HEK293 (cell line): Measurements from ENCODE around the gene SCGB3A1.

ENCODE experiments used
- CTCF ChIA-PET: fragments of 350-600 bp; formaldehyde crosslinking; extraction: SDS; loops from one replicate; lab custom pipeline; 2021; ENCODE audit warnings: antibody characterized with exemption; lab: Yijun Ruan, JAX
- POLR2A ChIA-PET: fragments of 300-600 bp; formaldehyde crosslinking; extraction: SDS; loops from one replicate; lab custom pipeline; 2020; ENCODE audit warnings: antibody characterized with exemption, inconsistent platforms; lab: Yijun Ruan, JAX
- H3K27ac ChIP-seq: fragments of 200-500 bp; sonication (Bioruptor generic); 2 replicates; pipeline ENCODE4 v1.5.1; 2014; ENCODE audit warnings: low read depth, low read length, control low read depth, inconsistent platforms; ENCODE audit errors: extremely low read depth
- H3K36me3 ChIP-seq, 2 experiments: fragments of 200-500 bp in 1 of 2; sonication (Bioruptor generic) in 1 of 2; 1 replicate in 1 of 2; 2 replicates in 1 of 2; pipeline ENCODE4 v1.5.1; 2014 to 2017; ENCODE audit warnings: inconsistent platforms in 2 of 2, low read length in 2 of 2; ENCODE audit not compliant: control insufficient read depth in 2 of 2, insufficient read depth in 1 of 2
- H3K4me1 ChIP-seq: fragments of 200-500 bp; sonication (Bioruptor generic); 2 replicates; pipeline ENCODE4 v1.5.1; 2014; ENCODE audit warnings: mild to moderate bottlenecking, low read length, inconsistent platforms; ENCODE audit not compliant: control insufficient read depth, insufficient read depth
- H3K4me3 ChIP-seq: 2 replicates; pipeline ENCODE4 v1.5.1; 2011; ENCODE audit warnings: low read depth, mild to moderate bottlenecking, control low read depth, low read length, moderate library complexity
- H3K9me3 ChIP-seq: fragments of 200-500 bp; sonication (Bioruptor generic); 2 replicates; pipeline ENCODE4 v1.5.1; 2014; ENCODE audit warnings: low read depth, low read length, inconsistent platforms; ENCODE audit not compliant: control insufficient read depth, insufficient read depth
- GLIS1 ChIP-seq: fragments of 450-650 bp; formaldehyde crosslinking; IDR thresholded peaks from 2 replicates; pipeline ENCODE4 v1.5.1; 2016; ENCODE audit warnings: missing biosample characterization, missing genetic modification characterization
- GLIS2 ChIP-seq: fragments of 450-650 bp; formaldehyde crosslinking; IDR thresholded peaks from 2 replicates; pipeline ENCODE4 v1.5.1; 2016; ENCODE audit warnings: missing biosample characterization, missing genetic modification characterization
- KLF16 ChIP-seq: fragments of 450-650 bp; formaldehyde crosslinking; IDR thresholded peaks from 2 replicates; pipeline ENCODE4 v1.5.1; 2017; ENCODE audit warnings: missing biosample characterization, missing genetic modification characterization
- SCRT2 ChIP-seq: fragments of 450-650 bp; formaldehyde crosslinking; IDR thresholded peaks from 2 replicates; pipeline ENCODE4 v1.5.1; 2016; ENCODE audit warnings: missing biosample characterization, missing genetic modification characterization
- SETDB1 ChIP-seq: IDR thresholded peaks from one replicate; pipeline ENCODE4 v1.6.1; 2017; ENCODE audit warnings: mild to moderate bottlenecking, low read length, moderate library complexity, mixed read lengths; ENCODE audit not compliant: insufficient read length
- ZBTB7A ChIP-seq: fragments of 450-650 bp; formaldehyde crosslinking; IDR thresholded peaks from 2 replicates; pipeline ENCODE4 v1.5.1; 2016; ENCODE audit warnings: low read depth, missing biosample characterization, missing genetic modification characterization
- ZNF16 ChIP-seq: fragments of 450-650 bp; formaldehyde crosslinking; IDR thresholded peaks from 2 replicates; pipeline ENCODE4 v1.5.1; 2016; ENCODE audit warnings: low read depth, missing biosample characterization, missing genetic modification characterization
- ZNF366 ChIP-seq: fragments of 450-650 bp; formaldehyde crosslinking; conservative IDR thresholded peaks from 2 replicates; pipeline ENCODE4 v1.5.1; 2016; ENCODE audit warnings: missing biosample characterization, missing genetic modification characterization
- ZNF37A ChIP-seq: fragments of 450-650 bp; IDR thresholded peaks from 2 replicates; pipeline ENCODE4 v1.5.1; 2018; ENCODE audit warnings: missing biosample characterization, missing genetic modification characterization
- ZNF621 ChIP-seq: fragments of 450-650 bp; formaldehyde crosslinking; IDR thresholded peaks from 2 replicates; pipeline ENCODE4 v1.5.1; 2017; ENCODE audit warnings: missing biosample characterization, missing genetic modification characterization
- ZNF623 ChIP-seq: fragments of 450-650 bp; formaldehyde crosslinking; IDR thresholded peaks from 2 replicates; pipeline ENCODE4 v1.5.1; 2016; ENCODE audit warnings: missing biosample characterization, missing genetic modification characterization
- ZNF692 ChIP-seq: fragments of 450-650 bp; formaldehyde crosslinking; IDR thresholded peaks from 2 replicates; pipeline ENCODE4 v1.5.1; 2016; ENCODE audit warnings: missing biosample characterization, missing genetic modification characterization
- TF ChIP-seq, protein P1 (sequence below): fragments of 450-650 bp; formaldehyde crosslinking; IDR thresholded peaks from 2 replicates; pipeline ENCODE4 v1.5.0; 2017; ENCODE audit warnings: missing biosample characterization, missing genetic modification characterization, borderline replicate concordance

SCGB3A1 gene

GRCh38 chr5:180608572-180609310 is 17.4 kb upstream of the SCGB3A1 start:
- Histone ChIP-seq H3K4me1 (no peaks in the 10 kb centered on the region), H3K27ac (no peak overlapping the region), H3K4me3 (no peak overlapping the region), H3K9me3 (no peaks in the 10 kb centered on the region), H3K36me3 (peaks cover 0 to 19% of the 10 kb centered on the region in 2 experiments; a peak in 2 of 3 replicates)
- POLR2A ChIA-PET: no interaction called here
- TF ChIP-seq ZNF16 (tag by site-specific recombination): peak; percentile 50; the same call in 1 of the 2 replicates
- TF ChIP-seq GLIS2: peak; percentile 21; the same call in 1 of the 2 replicates
- TF ChIP-seq GLIS1 (tag by site-specific recombination): peak; percentile 16; the same call in 1 of the 2 replicates
- TF ChIP-seq ZNF366 (tag by site-specific recombination): no peak
- TF ChIP-seq ZNF692 (tag by site-specific recombination): 0 out of 2 replicates have a peak, but pooled peaks have one; percentile 56
- TF ChIP-seq ZNF621 (tag by site-specific recombination): no peak
- CTCF ChIA-PET: interaction anchor here (1.5 kb wide), 1 partner anchor 10 kb away, joined by 3 read pairs; no protein-coding TSS in a partner anchor

DNA sequence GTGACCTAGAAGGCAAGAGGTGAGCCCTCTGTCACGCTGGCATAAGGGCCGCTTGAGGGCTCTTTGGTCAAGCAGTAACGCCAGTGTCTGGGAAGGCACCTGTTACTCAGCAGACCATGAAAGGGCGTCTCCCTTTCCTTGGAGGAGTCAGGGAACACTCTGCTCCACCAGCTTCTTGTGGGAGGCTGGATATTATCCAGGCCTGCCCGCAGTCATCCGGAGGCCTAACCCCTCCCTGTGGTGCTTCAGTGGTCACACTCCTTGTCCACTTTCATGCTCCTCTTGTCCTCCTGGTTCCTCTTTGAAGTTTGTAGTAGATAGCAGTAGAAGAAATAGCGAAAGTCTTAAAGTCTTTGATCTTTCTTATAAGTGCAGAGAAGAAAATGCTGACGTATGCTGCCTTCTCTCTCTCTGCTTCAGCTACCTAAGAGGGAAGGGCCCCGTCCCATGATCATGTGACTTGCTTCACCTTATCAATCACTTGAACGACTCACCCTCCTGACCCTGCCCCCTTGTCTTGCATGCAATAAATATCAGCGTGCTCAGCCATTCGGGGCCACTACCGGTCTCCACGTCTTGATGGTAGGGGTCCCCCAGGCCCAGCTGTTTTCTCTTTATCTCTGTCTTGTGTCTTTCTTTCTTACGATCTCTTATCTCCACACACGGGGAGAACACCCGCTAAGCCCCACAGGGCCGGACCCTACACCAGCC is 16.7 kb upstream of the SCGB3A1 start:
- Histone ChIP-seq H3K36me3 (peaks cover 0 to 16% of the 10 kb centered on the region in 2 experiments; a peak in 2 of 3 replicates), H3K9me3 (no peaks in the 10 kb centered on the region), H3K27ac (no peak overlapping the region), H3K4me1 (no peaks in the 10 kb centered on the region), H3K4me3 (no peak overlapping the region)
- TF ChIP-seq, protein P1, sequence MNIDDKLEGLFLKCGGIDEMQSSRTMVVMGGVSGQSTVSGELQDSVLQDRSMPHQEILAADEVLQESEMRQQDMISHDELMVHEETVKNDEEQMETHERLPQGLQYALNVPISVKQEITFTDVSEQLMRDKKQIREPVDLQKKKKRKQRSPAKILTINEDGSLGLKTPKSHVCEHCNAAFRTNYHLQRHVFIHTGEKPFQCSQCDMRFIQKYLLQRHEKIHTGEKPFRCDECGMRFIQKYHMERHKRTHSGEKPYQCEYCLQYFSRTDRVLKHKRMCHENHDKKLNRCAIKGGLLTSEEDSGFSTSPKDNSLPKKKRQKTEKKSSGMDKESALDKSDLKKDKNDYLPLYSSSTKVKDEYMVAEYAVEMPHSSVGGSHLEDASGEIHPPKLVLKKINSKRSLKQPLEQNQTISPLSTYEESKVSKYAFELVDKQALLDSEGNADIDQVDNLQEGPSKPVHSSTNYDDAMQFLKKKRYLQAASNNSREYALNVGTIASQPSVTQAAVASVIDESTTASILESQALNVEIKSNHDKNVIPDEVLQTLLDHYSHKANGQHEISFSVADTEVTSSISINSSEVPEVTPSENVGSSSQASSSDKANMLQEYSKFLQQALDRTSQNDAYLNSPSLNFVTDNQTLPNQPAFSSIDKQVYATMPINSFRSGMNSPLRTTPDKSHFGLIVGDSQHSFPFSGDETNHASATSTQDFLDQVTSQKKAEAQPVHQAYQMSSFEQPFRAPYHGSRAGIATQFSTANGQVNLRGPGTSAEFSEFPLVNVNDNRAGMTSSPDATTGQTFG (tag by site-specific recombination): no peak
- TF ChIP-seq SCRT2 (tag by site-specific recombination): peak; percentile 54; the same call in 1 of the 2 replicates
- no peak for TF ChIP-seq ZNF623 (tag by site-specific recombination)
- TF ChIP-seq SETDB1: no peak
- POLR2A ChIA-PET: no interaction called here
- CTCF ChIA-PET: no interaction called here

GRCh38 chr5:180606215-180606785 is 15.0 kb upstream of the SCGB3A1 start:
- Histone ChIP-seq H3K4me3 (no peak overlapping the region), H3K4me1 (no peaks in the 10 kb centered on the region), H3K9me3 (no peaks in the 10 kb centered on the region), H3K36me3 (peaks cover 0 to 7% of the 10 kb centered on the region in 2 experiments; a peak in 2 of 3 replicates), H3K27ac (no peak overlapping the region)
- CTCF ChIA-PET: interaction anchor here (0.6 to 1.8 kb wide), 31 partner anchors 9 to 1238 kb away, joined by 3 to 7 read pairs (median 3); no protein-coding TSS in a partner anchor
- TF ChIP-seq KLF16 (tag by site-specific recombination): no peak
- TF ChIP-seq ZNF37A (tag by site-specific recombination): no peak
- no peak for TF ChIP-seq ZBTB7A
- TF ChIP-seq, all 188 proteins: peak for 0
- POLR2A ChIA-PET: no interaction called here
